Suppressor macrophage treated with lipopolysaccharide for 4 hours (primary cell): ENCODE data around the gene KLHDC9.
A peak's percentile ranks its signal among the peaks of the same experiment; 100 is the strongest.
"Not testable (repeated sequence)": the region's sequence is repeated elsewhere in the genome, so short reads cannot be mapped to it uniquely, and the experiment has no call there.

Experiments used
- DNase-seq: peaks from one replicate; pipeline ENCODE4 v3.0.0-alpha.2; 2020

The KLHDC9 gene

DNA sequence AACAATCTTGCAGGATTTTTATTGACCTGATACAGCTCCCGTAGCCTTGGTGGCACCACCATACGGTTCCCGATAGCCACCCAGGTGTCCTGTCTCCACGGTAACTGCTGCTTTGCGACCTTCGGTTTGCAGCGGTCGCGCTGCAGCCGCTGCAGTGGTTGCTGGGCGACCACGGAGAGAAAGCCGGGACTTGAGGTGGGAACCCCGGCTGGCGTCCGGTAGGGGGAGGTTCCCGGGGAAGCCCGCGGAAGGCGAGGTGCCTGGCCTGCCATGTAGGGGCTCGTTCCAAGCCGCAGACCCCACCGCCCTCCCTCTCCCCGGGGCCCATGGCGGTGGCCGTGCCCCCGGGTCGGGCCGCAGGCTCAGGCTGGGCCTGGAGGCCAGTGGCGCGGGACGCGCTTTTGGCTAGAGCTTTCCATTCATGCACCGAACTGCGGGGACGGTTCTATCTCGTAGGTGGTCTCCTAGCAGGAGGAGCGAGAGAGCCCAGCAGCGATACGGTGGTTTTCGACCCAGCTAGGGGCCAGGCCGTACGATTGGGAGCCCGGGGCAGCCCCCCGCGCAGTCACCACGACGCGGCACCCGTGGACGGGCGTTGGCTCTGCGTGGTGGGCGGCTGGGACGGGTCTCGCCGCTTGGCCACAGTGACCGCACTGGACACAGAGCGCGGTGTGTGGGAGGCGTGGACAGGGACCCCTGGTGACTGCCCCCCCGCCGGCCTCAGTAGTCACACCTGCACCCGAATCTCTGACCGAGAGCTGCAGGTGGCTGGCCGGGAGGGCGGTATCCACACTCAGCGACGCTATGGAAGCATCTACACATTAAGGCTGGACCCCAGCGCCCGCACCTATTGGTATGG lies at the start of gene KLHDC9:
TSS of gene KLHDC9 (plus strand) at position 152 of the 859 bp plus-strand sequence. CDS start at position 327, 175 bp downstream.
- no peak for DNase-seq

DNA sequence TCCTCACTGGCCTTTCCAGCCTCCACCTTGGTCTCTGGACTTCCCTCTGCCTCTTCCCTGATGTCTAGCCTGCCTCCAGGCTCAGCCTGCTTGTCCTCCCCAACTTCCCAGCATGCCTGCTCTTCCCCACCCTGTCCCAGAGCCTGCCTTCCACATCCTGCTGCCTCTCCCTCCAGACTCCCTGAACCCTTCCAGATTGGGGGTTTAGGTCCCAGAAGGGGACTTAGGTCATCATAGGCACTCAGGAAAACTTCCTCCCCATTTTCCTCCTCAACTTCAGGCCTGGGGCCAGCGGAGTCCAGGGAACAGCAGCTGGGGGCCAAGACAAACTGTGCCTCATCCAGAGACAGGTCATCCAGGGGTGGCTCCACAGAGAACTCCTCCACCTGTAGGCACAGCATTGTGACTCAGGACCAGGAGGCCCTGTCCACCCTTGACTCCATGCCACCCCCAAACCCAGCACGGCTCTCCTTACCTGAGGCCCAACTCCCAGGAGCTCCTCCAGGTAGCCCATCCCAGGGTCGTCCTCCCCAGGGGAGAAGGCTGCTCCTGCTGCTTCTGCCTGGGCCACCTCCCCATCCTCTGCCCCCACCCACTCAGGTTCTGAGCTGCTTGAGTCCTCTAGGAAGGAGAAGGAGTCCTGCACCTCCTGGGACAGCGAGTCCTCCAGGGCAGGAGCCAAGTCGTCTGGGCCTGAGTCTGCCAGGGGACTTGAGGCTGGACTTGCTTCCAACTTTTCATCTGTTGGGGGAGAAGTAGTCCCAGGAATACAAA lies 49.0 kb upstream of the KLHDC9 start:
- no peak for DNase-seq

DNA sequence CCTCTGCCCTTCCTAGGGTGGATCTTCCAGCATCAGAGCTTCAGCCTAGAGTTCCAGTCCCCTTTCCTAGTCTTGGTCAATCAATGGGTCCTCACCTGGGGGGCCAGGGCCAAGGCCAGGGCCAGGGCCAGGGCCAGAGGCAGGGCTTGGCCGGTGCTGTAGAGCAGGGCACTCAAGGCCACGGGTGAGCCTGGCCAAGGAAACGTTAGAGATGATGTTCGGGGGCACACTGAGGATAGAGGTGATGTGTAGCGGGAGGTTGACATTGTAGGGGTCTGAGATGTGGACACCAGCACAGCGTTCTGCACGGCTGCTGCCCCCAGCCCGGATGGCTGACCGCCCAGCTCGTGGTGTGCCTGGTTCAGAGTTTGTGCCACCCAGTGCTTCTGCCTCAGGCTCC lies 46.9 kb upstream of the KLHDC9 start:
- DNase-seq, result no peak

GRCh38 chr1:161052899-161053298 lies 45.3 kb upstream of the KLHDC9 start:
- DNase-seq, result no peak

GRCh38 chr1:161054232-161054631 lies 43.9 kb upstream of the KLHDC9 start:
- DNase-seq, result no peak

DNA sequence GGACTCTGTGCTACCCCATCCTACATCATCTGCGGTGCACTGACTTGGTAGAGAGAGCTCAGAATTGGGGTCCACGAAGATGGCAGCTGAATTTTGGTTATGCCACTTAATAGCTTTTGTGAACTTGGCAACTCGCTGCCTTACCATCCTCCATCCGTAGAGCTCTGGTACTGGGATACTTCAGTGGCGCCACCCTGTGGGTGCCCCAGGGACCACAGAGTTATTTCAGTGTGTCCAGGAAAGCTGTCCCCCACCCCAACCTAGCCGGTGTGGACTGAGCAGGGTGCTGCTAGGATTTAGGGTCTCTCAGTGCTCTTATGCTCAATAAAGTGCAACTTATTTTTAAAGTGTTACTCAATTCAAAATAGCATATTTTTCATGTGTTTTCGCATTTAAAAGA lies 43.4 kb upstream of the KLHDC9 start:
- DNase-seq, result no peak

DNA sequence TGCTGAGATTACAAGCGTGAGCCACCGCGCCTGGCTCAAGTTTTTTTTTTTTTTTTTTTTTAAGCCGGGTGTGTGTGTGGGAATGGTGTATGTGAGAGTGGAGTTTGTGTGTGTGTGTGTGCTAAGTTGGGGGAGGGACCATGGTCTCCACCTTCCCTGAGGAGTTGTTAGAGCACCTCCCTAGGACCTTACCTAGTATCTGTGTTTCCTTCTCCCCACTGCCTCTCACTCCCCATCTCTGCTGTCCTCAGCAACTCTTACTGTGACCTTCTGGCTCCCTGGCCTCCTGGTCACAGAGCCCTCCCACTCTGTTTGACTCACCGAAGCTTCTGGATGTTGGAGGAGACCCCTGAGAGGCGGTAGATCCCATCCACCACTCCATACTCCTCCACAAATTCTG lies 38.9 kb upstream of the KLHDC9 start:
- no peak for DNase-seq

DNA sequence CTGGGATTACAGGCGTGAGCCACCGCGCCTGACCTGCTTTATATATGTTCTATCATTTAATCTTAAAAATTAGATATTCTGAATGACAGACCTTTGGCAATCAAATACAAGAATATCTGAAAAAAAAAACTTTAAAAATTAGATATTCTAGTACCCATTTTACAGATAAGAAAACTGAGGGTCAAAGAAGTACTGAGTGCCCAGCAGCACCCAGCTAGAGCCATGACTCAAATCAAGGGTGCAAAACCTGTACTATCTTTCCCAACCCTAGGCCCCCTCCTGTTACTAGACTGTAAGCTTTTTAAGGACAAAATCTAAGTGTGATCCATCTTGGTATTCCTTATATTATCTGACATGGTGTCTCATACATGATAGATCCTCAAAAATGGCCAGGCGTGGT lies 36.7 kb upstream of the KLHDC9 start:
- no peak for DNase-seq

DNA sequence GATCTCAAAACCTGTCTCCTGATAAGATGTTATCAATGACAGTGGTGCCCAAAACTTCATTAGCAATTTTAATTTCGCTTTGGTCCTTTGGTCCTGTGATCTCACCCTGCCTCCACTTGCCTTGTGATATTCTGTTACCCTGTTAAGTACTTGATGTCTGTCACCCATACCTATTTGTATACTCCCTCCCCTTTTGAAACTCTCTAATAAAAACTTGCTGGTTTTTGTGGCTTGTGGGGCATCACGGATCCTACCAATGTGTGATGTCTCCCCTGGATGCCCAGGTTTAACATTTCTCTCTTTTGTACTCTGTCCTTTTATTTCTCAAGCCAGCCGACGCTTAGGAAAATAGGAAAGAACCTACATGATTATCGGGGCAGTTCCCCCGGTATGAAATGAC lies 34.2 kb upstream of the KLHDC9 start:
- not testable (repeated sequence) for DNase-seq

DNA sequence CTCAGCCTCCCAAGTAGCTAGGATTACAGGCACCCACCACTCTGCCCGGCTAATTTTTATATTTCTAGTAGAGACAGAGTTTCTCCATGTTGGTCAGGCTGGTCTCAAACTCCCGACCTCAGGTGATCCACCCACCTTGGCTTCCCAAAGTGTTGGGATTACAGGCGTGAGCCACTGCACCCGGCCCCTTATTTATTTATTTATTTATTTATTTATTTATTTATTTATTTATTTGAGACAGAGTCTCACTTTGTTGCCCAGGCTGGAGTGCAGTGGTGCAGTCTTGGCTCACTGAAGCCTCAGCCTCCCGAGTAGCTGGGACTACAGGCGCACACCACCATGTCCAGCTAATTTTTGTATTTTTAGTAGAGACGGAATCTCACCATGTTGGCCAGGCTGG lies 32.5 kb upstream of the KLHDC9 start:
- DNase-seq, result not testable (repeated sequence)

- no peak for DNase-seq
These were observed 31.5 kb upstream of the KLHDC9 start for GRCh38 chr1:161066694-161067093.

DNA sequence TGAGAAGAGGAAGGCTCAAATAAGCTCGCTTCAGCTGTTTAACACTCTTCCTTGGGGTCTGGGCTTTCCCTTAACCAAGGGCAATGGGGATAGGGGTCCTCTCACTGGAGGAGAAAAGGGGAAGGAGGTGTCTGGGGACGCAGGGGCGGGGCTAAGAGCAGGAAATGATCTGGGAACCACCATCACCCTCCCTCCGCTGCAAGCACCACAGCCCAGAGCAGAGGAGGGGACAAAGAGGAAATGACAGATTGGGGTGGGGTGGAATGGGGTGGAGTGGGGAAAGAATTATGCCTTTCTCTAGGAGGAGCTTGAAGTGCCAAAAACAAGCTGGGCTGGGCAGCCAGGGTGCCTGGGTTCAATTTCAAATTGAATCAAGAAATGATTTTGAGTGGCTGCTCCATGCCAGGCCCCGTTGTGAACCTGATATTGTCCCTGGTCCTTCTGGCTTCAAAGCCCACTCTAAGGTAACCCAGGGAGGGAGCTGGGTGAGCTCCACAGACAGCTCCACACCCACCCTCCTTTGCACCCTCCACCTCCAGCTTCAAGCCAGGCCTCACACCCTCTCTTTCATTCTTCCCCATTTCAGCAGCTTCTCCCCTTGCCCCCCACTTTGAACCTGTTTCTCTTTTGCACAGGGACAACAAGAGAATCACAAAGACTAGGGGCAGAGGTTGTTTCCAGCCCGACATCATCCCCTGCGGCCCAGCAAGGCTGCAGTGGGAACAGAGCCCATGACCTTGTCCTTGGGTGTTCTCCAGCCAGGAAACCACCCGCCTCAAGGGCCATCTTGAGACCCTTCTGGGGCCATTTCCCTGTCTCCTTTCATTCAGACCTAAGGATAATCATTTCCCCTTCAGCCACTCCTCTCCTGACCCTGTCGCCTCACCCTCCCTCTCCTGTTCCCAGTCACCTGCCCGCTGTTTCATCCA lies 29.6 kb upstream of the KLHDC9 start:
- DNase-seq, result peak; percentile 93

- DNase-seq, result no peak
These were observed 28.9 kb upstream of the KLHDC9 start for GRCh38 chr1:161069241-161069640.

DNA sequence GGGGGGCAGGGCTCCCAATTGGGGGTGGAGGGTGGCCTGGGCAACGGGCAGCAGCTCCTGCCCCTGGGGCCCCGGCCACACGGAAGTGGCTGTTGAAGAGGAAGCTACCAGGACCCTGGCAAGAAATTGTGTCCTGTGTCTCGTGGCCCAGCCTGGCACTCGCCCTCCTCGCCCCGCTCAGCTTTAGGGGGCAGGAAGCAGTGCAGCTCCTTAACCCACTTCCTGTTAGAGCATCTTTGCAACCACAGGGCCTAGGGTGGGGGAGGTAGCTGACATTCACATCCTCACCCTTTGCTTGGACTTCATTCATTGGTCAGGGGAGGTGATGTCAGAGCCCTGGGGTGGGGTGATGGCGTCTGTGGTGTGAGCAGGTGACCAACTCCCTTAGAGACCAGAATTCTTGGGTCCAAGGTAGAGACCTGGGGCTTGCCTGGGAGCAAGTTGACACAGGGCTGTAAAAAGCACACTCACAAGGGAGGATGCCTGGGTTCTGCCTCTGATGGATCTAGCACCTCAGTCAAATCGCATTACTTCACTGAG lies 28.4 kb upstream of the KLHDC9 start, which contains the start of gene ARHGAP30:
TSS of gene ARHGAP30 (minus strand) at position 161 of the 540 bp plus-strand sequence. CDS start 267 bp downstream, outside the sequence.
- DNase-seq, result peak; percentile 82

DNA sequence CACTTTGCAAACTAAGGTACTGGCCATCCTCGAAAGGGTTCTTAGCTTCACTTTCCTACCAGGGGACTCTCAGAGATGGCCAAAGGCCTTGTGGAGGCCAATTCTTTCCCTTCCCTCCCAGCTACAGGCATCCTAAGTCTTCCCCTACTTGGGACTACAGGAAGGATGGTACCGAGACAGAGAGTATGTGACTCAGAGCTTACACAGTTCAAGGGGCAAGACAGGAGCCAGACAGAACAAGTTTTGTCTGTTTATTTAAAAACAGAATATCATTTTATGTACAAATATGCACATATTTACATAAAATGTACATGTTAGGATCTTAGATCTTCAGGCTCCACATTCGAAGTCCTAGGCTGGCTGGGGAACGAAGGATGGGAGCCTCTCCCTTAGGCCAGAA lies 27.4 kb upstream of the KLHDC9 start:
- no peak for DNase-seq

DNA sequence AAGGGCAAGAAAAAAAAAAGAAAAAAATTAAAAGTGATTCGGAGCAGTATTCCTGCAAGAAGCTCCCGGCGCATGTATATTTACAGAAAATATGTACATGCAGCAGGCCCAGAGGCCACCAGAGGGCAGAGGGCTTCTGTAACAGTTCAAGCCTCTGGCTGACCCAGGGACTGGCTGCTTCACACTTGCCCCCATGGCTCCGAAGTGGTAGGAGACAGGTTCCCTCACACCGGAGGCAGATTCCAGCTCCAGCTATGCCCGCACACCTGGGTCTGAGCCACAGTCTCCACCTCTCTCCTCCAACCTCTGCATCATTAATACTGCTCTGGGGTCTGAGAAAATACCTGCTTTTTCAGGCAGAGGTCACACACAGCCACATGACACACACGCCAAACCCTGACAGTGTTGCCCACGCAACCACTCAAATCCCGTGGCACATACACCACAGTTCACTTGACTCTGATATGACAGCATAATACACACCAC lies 26.2 kb upstream of the KLHDC9 start:
- peak; percentile 83 for DNase-seq

- no peak for DNase-seq
These were observed 25.3 kb upstream of the KLHDC9 start for GRCh38 chr1:161072751-161073449.

DNA sequence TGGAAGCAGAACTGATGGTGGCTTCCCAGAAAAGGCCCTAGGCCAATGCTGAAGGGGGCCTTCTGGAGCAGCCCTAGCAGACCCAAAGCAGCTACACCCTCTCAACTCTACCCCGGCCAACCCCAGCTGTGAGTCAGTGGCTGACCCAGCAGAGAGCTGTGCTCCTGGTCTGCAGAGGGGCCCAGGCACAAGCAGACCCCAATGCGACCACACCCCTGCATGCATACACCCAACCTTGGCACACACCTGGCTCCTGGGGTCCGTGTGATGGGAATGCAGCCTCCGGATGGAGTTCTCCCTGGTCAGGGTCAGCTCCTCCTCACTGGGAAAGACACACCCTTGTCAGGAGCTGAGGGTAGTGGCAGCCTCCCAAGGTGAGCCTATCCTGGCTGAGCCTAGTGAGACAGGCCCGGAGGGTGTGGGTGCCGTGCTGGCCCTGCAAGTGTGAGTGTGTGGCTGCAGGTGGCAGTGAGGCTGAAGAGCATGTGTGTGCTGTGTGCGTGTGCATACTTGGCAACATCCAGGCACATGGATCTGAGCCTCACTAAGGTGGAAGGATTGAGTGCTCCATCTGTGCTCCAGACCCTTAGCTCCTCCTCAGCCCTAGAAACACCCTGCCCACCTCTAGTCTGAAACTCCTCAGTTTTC lies 24.6 kb upstream of the KLHDC9 start:
- DNase-seq, result no peak

GRCh38 chr1:161074676-161075368 lies 23.3 kb upstream of the KLHDC9 start:
- no peak for DNase-seq

DNA sequence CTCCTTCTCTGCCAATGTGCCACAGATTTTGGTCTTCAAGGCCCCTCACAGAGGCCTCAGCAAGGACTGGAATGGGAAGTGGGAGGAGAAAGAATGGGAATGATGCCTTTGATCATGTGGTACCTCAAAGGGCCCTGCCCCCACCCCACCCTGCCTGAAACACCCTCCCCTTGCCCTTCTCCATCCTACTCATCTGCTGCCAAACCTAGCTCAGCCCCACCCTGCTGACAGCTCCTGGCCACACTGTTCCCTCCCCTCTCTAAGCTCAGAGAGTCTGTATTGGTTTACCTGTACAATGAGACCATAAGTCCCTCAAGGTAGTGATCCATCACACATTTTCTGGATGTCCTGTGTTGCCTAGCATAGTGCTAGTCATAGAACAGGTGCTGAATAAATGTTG lies 21.8 kb upstream of the KLHDC9 start:
- DNase-seq, result no peak

- DNase-seq, result no peak
These were observed 20.7 kb upstream of the KLHDC9 start for GRCh38 chr1:161077426-161077825.
